K562 (cell line): ENCODE results near the gene NME9. TPM values are rescaled to one million over a fixed set of nuclear protein-coding genes. Genes with fewer than 3 reads are reported as not detected.

Source experiments
- ATAC-seq: fragments of 200-7000 bp; cut with Tn5 transposase; 3 replicates; pipeline ENCODE4 v1.9.1; 2020; ENCODE audit warnings: moderate library complexity
- BruUV-seq: library from RNA; stranded (reverse); fragments of 400-500 nt; replicated peaks from 2 replicates; lab custom pipeline; 2021; lab: Mats Ljungman, UMichigan
- CTCF ChIA-PET: fragments of 300-600 bp; formaldehyde crosslinking; extraction: SDS; loops from one replicate; lab custom pipeline; 2021; ENCODE audit warnings: low intra/inter-chr PET ratio; lab: Yijun Ruan, JAX
- POLR2A ChIA-PET: fragments of 300-600, 350-650 bp; sonication (Branson Sonifier 250); formaldehyde crosslinking; extraction: SDS; loops from one replicate; lab custom pipeline; 2021; ENCODE audit warnings: antibody characterized with exemption, inconsistent platforms; lab: Yijun Ruan, JAX
- DNase-seq, 4 experiments: peaks; one replicate each; pipeline versions ENCODE4 v3.0.0 to v3.0.0-alpha.2; 2011 to 2018; ENCODE audit warnings: low spot score in 3 of 4, mixed read lengths in 3 of 4; ENCODE audit errors: extremely low read depth in 1 of 4
- FAIRE-seq: peaks from 2 replicates; lab custom pipeline; 2011; peaks lifted over from hg19 to GRCh38; lab: Jason Lieb, UNC
- H2AFZ ChIP-seq: 2 replicates; pipeline ENCODE4 v1.6.0; 2011; ENCODE audit warnings: low read depth, low read length, control low read depth, inconsistent platforms
- H3K27ac ChIP-seq: fragments of 200-600 bp; 3 replicates; pipeline ENCODE4 v1.8.0; 2011; ENCODE audit warnings: low read depth, mild to moderate bottlenecking, control low read depth, inconsistent platforms, low read length, moderate library complexity, mixed read lengths; ENCODE audit errors: extremely low read depth
- H3K27me3 ChIP-seq, 2 experiments: fragments of 300-600 bp in 1 of 2; 2 replicates in 1 of 2; 3 replicates in 1 of 2; pipeline versions ENCODE4 v1.6.0 to v1.8.0; 2011; ENCODE audit warnings: inconsistent platforms in 2 of 2, low read length in 2 of 2, mild to moderate bottlenecking in 1 of 2, mixed read lengths in 1 of 2, moderate library complexity in 1 of 2; ENCODE audit not compliant: control insufficient read depth in 2 of 2, insufficient read depth in 2 of 2
- H3K36me3 ChIP-seq: fragments of 300-600 bp; 3 replicates; pipeline ENCODE4 v1.8.0; 2011; ENCODE audit warnings: mild to moderate bottlenecking, low read length, inconsistent platforms; ENCODE audit not compliant: control insufficient read depth, insufficient read depth
- H3K4me1 ChIP-seq, 2 experiments: fragments of 200-600 bp in 1 of 2; replicated peaks in 1 of 2; 2 replicates in 1 of 2; 3 replicates in 1 of 2; pipeline versions ENCODE4 v1.5.1 to v1.8.0; 2011; ENCODE audit warnings: inconsistent platforms in 2 of 2, low read length in 2 of 2, mild to moderate bottlenecking in 1 of 2, mixed read lengths in 1 of 2, moderate library complexity in 1 of 2; ENCODE audit not compliant: control insufficient read depth in 2 of 2, insufficient read depth in 2 of 2
- H3K4me2 ChIP-seq: 2 replicates; pipeline ENCODE4 v1.6.1; 2011; ENCODE audit warnings: low read length, control low read depth, inconsistent platforms, mixed read lengths; ENCODE audit not compliant: insufficient read depth
- H3K4me3 ChIP-seq: fragments of 200-600 bp; sonication (generic), shearing (Covaris generic); 2 replicates; pipeline ENCODE4 v1.5.1; 2016; ENCODE audit warnings: control low read depth, inconsistent platforms
- H3K79me2 ChIP-seq: fragments of 200-600 bp; 3 replicates; pipeline ENCODE4 v1.8.0; 2011; ENCODE audit warnings: low read length, inconsistent platforms; ENCODE audit not compliant: control insufficient read depth, insufficient read depth
- H3K9ac ChIP-seq, 2 experiments: 2 replicates each; pipeline versions ENCODE4 v1.6.0 to v1.6.1; 2011; ENCODE audit warnings: low read depth in 2 of 2, low read length in 2 of 2, control low read depth in 1 of 2, inconsistent platforms in 1 of 2, mild to moderate bottlenecking in 1 of 2, mixed read lengths in 1 of 2; ENCODE audit not compliant: insufficient read depth in 1 of 2
- H3K9me1 ChIP-seq: one replicate; pipeline ENCODE4 v1.6.0; 2011; ENCODE audit warnings: inconsistent platforms, mild to moderate bottlenecking, low read length, moderate library complexity; ENCODE audit not compliant: control insufficient read depth, insufficient read depth
- H3K9me3 ChIP-seq: replicated peaks from 2 replicates; pipeline ENCODE4 v1.5.1; 2011; ENCODE audit warnings: low read depth, low read length, inconsistent platforms; ENCODE audit not compliant: control insufficient read depth, insufficient read depth
- H4K20me1 ChIP-seq: replicated peaks from 2 replicates; pipeline ENCODE4 v1.6.1; 2011; ENCODE audit warnings: low read length, inconsistent platforms, mixed read lengths; ENCODE audit not compliant: control insufficient read depth, insufficient read depth
- GTF2E2 ChIP-seq: fragments of 200-800 bp; sonication (Bioruptor generic); IDR thresholded peaks from 2 replicates; pipeline ENCODE4 v1.6.1; 2016; ENCODE audit warnings: missing genetic modification characterization, missing compliant biosample characterization
- PHF8 ChIP-seq: fragments of 200-600 bp; sonication (generic); IDR thresholded peaks from 2 replicates; pipeline ENCODE4 v1.6.1; 2012; ENCODE audit warnings: mixed run types, mild to moderate bottlenecking, inconsistent platforms, low read length, moderate library complexity, borderline replicate concordance
- RNF2 ChIP-seq: sonication (generic); IDR thresholded peaks from 2 replicates; pipeline ENCODE4 v1.6.1; 2016
- TFAM ChIP-seq: fragments of 250-450 bp; sonication (Bioruptor Pico); conservative IDR thresholded peaks from 2 replicates; pipeline ENCODE4 v1.5.0; 2021; ENCODE audit warnings: mild to moderate bottlenecking, moderate library complexity
- ZNF507 ChIP-seq: conservative IDR thresholded peaks from 2 replicates; pipeline ENCODE4 v1.6.1; 2017; ENCODE audit warnings: missing genetic modification characterization, missing compliant biosample characterization
- WGBS: fragments of 100-300 bp; shearing (Covaris generic); methylation state at CpG from one replicate; pipeline ENCODE4 v1.1.6; 2016; ENCODE audit warnings: low coverage, mixed read lengths; ENCODE audit not compliant: insufficient coverage; ENCODE audit errors: missing lambda C conversion rate; 5-methylcytosine and 5-hydroxymethylcytosine counted together
- in situ Hi-C: fragments of 300-500 bp; cut with MboI; formaldehyde crosslinking; loops from 4 replicates; pipeline ENCODE4 v1.15.0; 2018; ENCODE audit warnings: inconsistent platforms, mixed read lengths
- intact Hi-C: fragments of 100-400 bp; cut with micrococcal nuclease; formaldehyde crosslinking; loops from 2 replicates; pipeline ENCODE4 v1.14.2; 2022
- polyA plus RNA-seq, 8 experiments: library from polyadenylated mRNA; depleted of rRNA in 4 of 8; stranded (reverse) in 5 of 8; unstranded in 3 of 8; fragments of >200 nt; fragmentation: Nextera tagmentation in 2 of 8; fragmentation: Illumina TruSeq in 1 of 8; extraction: Ambion mirVana in 2 of 8; extraction: Trizol in 1 of 8; gene quantifications; 2 replicates each; pipeline versions ENCODE4 v1.2.1 to v1.2.3, GENCODE V29; 2011 to 2014; ENCODE audit warnings: inconsistent platforms in 1 of 8, missing spikeins in 1 of 8
- total RNA-seq, 7 experiments: library from RNA; depleted of rRNA in 6 of 7; stranded (reverse); fragments of >200 nt in 6 of 7; fragmentation: Illumina TruSeq in 2 of 7; extraction: Trizol in 2 of 7; gene quantifications; 2 replicates each; pipeline versions ENCODE4 v1.2.1 to v1.2.3, GENCODE V29; 2011 to 2021; ENCODE audit warnings: low replicate concordance in 1 of 7
- TF ChIP-seq, protein P1 (sequence below): IDR thresholded peaks from 2 replicates; pipeline ENCODE4 v1.6.1; 2016; ENCODE audit warnings: missing genetic modification characterization, missing compliant biosample characterization
- TF ChIP-seq, protein P2 (sequence below): sonication (generic); formaldehyde crosslinking; IDR thresholded peaks from 2 replicates; pipeline ENCODE4 v1.8.0; 2023; ENCODE audit warnings: missing genetic modification reagents, mild to moderate bottlenecking, borderline replicate concordance

NME9 gene
- total and polyA plus RNA-seq, 9 of the 15 experiments (the other 6 are each of a cell fraction or from before 2014, with no cell fraction given) = 0.05 to 0.15 (median 0.13) TPM; not detected in 6

DNA sequence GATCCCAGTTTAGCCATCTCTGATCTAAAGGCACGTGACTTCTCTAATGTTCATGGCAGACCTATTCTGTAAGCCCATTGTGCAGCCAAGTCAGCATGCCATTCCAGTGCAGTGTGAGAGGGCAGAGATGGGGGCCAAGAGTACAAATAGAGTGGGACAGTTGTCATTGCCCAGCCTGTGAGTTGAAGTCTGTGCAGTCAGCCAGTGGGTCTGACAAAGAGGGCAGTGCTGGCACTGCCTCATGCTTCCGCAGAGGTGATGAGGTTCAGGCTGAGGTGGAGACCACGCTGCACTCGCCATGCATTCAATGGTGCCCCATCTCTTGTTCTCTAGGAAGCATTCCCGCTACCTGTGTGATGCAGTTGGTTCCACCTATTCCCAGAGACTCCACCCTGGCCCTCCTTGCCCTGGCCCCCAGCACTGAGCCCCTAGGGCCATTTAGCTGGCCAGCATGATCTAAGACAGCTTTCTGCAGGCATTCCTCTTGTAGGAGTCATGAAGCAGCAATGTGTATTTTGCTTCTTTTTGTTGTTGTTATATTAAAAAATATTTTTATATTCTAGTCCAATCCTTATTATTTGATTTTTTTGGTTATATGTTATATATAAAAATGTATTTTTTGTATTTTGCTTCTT, 22.4 kb upstream of the NME9 start:
- H3K4me1 ChIP-seq = peaks cover 7 to 12% of the 10 kb centered on the region in 2 experiments; a peak in 3 of 5 replicates
- ChIA-PET CTCF (no interaction called here), POLR2A (no interaction called here)
- DNase-seq (no peak), ATAC-seq (no peak), FAIRE-seq (no peak)
- WGBS = 33% methylated on average over 5 of the region's 5 CpGs
- H2AFZ ChIP-seq = no peak overlapping the region
- no peak overlapping the region for H3K4me2 ChIP-seq
- no peak overlapping the region for H3K9ac ChIP-seq
- H3K27ac ChIP-seq = no peak overlapping the region
- H3K9me3 ChIP-seq = no peaks in the 10 kb centered on the region
- in situ Hi-C loops = no loop called here
- intact Hi-C loops = no loop called here
- H3K79me2 ChIP-seq = no peaks in the 10 kb centered on the region
- no TSS peak for BruUV-seq
- H4K20me1 ChIP-seq = no peaks in the 10 kb centered on the region
- no peak for TF ChIP-seq ZNF507 (tag)
- TF ChIP-seq, protein P1, sequence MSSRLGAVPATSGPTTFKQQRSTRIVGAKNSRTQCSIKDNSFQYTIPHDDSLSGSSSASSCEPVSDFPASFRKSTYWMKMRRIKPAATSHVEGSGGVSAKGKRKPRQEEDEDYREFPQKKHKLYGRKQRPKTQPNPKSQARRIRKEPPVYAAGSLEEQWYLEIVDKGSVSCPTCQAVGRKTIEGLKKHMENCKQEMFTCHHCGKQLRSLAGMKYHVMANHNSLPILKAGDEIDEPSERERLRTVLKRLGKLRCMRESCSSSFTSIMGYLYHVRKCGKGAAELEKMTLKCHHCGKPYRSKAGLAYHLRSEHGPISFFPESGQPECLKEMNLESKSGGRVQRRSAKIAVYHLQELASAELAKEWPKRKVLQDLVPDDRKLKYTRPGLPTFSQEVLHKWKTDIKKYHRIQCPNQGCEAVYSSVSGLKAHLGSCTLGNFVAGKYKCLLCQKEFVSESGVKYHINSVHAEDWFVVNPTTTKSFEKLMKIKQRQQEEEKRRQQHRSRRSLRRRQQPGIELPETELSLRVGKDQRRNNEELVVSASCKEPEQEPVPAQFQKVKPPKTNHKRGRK (tag) = no peak
- no peak for TF ChIP-seq GTF2E2 (tag)
- TF ChIP-seq RNF2 = no peak
- TF ChIP-seq TFAM (CRISPR knock-in tag) = no peak
- no peak for TF ChIP-seq PHF8
- TF ChIP-seq, protein P2, sequence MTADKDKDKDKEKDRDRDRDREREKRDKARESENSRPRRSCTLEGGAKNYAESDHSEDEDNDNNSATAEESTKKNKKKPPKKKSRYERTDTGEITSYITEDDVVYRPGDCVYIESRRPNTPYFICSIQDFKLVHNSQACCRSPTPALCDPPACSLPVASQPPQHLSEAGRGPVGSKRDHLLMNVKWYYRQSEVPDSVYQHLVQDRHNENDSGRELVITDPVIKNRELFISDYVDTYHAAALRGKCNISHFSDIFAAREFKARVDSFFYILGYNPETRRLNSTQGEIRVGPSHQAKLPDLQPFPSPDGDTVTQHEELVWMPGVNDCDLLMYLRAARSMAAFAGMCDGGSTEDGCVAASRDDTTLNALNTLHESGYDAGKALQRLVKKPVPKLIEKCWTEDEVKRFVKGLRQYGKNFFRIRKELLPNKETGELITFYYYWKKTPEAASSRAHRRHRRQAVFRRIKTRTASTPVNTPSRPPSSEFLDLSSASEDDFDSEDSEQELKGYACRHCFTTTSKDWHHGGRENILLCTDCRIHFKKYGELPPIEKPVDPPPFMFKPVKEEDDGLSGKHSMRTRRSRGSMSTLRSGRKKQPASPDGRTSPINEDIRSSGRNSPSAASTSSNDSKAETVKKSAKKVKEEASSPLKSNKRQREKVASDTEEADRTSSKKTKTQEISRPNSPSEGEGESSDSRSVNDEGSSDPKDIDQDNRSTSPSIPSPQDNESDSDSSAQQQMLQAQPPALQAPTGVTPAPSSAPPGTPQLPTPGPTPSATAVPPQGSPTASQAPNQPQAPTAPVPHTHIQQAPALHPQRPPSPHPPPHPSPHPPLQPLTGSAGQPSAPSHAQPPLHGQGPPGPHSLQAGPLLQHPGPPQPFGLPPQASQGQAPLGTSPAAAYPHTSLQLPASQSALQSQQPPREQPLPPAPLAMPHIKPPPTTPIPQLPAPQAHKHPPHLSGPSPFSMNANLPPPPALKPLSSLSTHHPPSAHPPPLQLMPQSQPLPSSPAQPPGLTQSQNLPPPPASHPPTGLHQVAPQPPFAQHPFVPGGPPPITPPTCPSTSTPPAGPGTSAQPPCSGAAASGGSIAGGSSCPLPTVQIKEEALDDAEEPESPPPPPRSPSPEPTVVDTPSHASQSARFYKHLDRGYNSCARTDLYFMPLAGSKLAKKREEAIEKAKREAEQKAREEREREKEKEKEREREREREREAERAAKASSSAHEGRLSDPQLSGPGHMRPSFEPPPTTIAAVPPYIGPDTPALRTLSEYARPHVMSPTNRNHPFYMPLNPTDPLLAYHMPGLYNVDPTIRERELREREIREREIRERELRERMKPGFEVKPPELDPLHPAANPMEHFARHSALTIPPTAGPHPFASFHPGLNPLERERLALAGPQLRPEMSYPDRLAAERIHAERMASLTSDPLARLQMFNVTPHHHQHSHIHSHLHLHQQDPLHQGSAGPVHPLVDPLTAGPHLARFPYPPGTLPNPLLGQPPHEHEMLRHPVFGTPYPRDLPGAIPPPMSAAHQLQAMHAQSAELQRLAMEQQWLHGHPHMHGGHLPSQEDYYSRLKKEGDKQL (CRISPR knock-in tag) = no peak
- H3K36me3 ChIP-seq = no peaks in the 10 kb centered on the region
- H3K9me1 ChIP-seq = no peaks in the 10 kb centered on the region
- no peaks in the 10 kb centered on the region; a peak in 1 of 5 replicates for H3K27me3 ChIP-seq
- no peak overlapping the region for H3K4me3 ChIP-seq
